MM.1S (cell line): ENCODE data around the gene P2RX5.
"Not testable (repeated sequence)": the region's sequence is repeated elsewhere in the genome, so short reads cannot be mapped to it uniquely, and the experiment has no call there.

Source experiments
- EZH2 ChIP-seq: fragments of 300-600 bp; sonication (generic); optimal IDR thresholded peaks from 2 replicates; pipeline ENCODE3; 2017; ENCODE audit warnings: low read depth, mild to moderate bottlenecking, antibody characterized with exemption, low read length, mixed read lengths
- EZH2phosphoT487 ChIP-seq: fragments of 300-600 bp; sonication (generic); IDR thresholded peaks from 2 replicates; pipeline ENCODE4 v1.6.1; 2018; ENCODE audit warnings: antibody characterized with exemption, low read length
- TF ChIP-seq, protein P1 (sequence below): fragments of 300-600 bp; sonication (generic); IDR thresholded peaks from 2 replicates; pipeline ENCODE4 v1.5.1; 2016; ENCODE audit warnings: antibody characterized with exemption, low read length, mixed read lengths

GRCh38 chr17:3734911-3735276 is 38.9 kb upstream of the P2RX5 start:
- TF ChIP-seq, protein P1, sequence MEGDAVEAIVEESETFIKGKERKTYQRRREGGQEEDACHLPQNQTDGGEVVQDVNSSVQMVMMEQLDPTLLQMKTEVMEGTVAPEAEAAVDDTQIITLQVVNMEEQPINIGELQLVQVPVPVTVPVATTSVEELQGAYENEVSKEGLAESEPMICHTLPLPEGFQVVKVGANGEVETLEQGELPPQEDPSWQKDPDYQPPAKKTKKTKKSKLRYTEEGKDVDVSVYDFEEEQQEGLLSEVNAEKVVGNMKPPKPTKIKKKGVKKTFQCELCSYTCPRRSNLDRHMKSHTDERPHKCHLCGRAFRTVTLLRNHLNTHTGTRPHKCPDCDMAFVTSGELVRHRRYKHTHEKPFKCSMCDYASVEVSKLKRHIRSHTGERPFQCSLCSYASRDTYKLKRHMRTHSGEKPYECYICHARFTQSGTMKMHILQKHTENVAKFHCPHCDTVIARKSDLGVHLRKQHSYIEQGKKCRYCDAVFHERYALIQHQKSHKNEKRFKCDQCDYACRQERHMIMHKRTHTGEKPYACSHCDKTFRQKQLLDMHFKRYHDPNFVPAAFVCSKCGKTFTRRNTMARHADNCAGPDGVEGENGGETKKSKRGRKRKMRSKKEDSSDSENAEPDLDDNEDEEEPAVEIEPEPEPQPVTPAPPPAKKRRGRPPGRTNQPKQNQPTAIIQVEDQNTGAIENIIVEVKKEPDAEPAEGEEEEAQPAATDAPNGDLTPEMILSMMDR, result not testable (repeated sequence)
- TF ChIP-seq EZH2, EZH2phosphoT487: not testable (repeated sequence)
